DND-41 (cell line): ENCODE measurements around the gene CFAP92.

Source experiments
- ATAC-seq: fragments of 200-7000 bp; cut with Tn5 transposase; 3 replicates; pipeline ENCODE4 v1.9.1; 2021; ENCODE audit warnings: low read depth; ENCODE audit not compliant: insufficient read depth
- DNase-seq: peaks from one replicate; pipeline ENCODE4 v3.0.0-alpha.2; 2020
- H2AFZ ChIP-seq: 2 replicates; pipeline ENCODE4 v1.6.0; 2012; ENCODE audit warnings: low read depth, low read length
- H3K27ac ChIP-seq: 2 replicates; pipeline ENCODE4 v1.5.1; 2012; ENCODE audit warnings: low read length, inconsistent platforms
- H3K27me3 ChIP-seq: fragments of 200-600 bp; sonication (generic); 2 replicates; pipeline ENCODE4 v1.6.0; 2012; ENCODE audit warnings: low read length, mild to moderate bottlenecking, inconsistent platforms; ENCODE audit not compliant: insufficient read depth, poor library complexity
- H3K36me3 ChIP-seq: 2 replicates; pipeline ENCODE4 v1.5.1; 2012; ENCODE audit warnings: low read length, inconsistent platforms; ENCODE audit not compliant: insufficient read depth
- H3K4me1 ChIP-seq: 2 replicates; pipeline ENCODE4 v1.5.1; 2012; ENCODE audit warnings: mild to moderate bottlenecking, low read length; ENCODE audit not compliant: insufficient read depth
- H3K4me2 ChIP-seq: 2 replicates; pipeline ENCODE4 v1.6.0; 2012; ENCODE audit warnings: mild to moderate bottlenecking, moderate library complexity, low read length, inconsistent platforms; ENCODE audit not compliant: insufficient read depth
- H3K4me3 ChIP-seq, 2 experiments: fragments of 200-600 bp in 1 of 2; shearing (Covaris generic) in 1 of 2; 2 replicates each; pipeline ENCODE4 v1.5.1; 2012 to 2016; ENCODE audit warnings: inconsistent platforms in 2 of 2, low read length in 2 of 2, mild to moderate bottlenecking in 2 of 2, low read depth in 1 of 2, moderate library complexity in 1 of 2
- H3K79me2 ChIP-seq: 2 replicates; pipeline ENCODE4 v1.6.0; 2012; ENCODE audit warnings: low read length, inconsistent platforms; ENCODE audit not compliant: insufficient read depth
- H3K9ac ChIP-seq: 2 replicates; pipeline ENCODE4 v1.6.0; 2012; ENCODE audit warnings: low read depth, mild to moderate bottlenecking, inconsistent platforms, low read length, moderate library complexity
- H3K9me3 ChIP-seq: 2 replicates; pipeline ENCODE4 v1.5.1; 2012; ENCODE audit warnings: low read length, moderate library complexity, mild to moderate bottlenecking, inconsistent platforms; ENCODE audit not compliant: insufficient read depth, severe bottlenecking
- H4K20me1 ChIP-seq: 2 replicates; pipeline ENCODE4 v1.6.0; 2012; ENCODE audit warnings: low read length; ENCODE audit not compliant: insufficient read depth
- CTCF ChIP-seq: IDR thresholded peaks from 2 replicates; pipeline ENCODE4 v1.5.1; 2012; ENCODE audit warnings: borderline replicate concordance, low read length, moderate library complexity, mild to moderate bottlenecking; ENCODE audit not compliant: poor library complexity, severe bottlenecking; ENCODE audit errors: extremely low read depth
- EZH2 ChIP-seq: IDR thresholded peaks from 3 replicates; pipeline ENCODE4 v1.6.1; 2012; ENCODE audit warnings: borderline replicate concordance, low read depth, mild to moderate bottlenecking, moderate library complexity, low read length, inconsistent platforms; ENCODE audit not compliant: severe bottlenecking

CFAP92 gene

GRCh38 chr3:128970740-128971047, 23.2 kb downstream of the CFAP92 start:
- H3K9ac ChIP-seq = no peak overlapping the region
- no peak overlapping the region for H3K4me2 ChIP-seq
- H3K9me3 ChIP-seq = no peaks in the 10 kb centered on the region
- H3K4me3 ChIP-seq = no peak overlapping the region
- no peaks in the 10 kb centered on the region for H3K4me1 ChIP-seq
- H2AFZ ChIP-seq = no peak overlapping the region
- DNase-seq = no peak
- H3K79me2 ChIP-seq = no peaks in the 10 kb centered on the region
- TF ChIP-seq CTCF = no peak
- no peaks in the 10 kb centered on the region for H3K27me3 ChIP-seq
- no peaks in the 10 kb centered on the region for H3K36me3 ChIP-seq
- H3K27ac ChIP-seq = no peak overlapping the region
- no peak; the same call in 2 of the 3 replicates for ATAC-seq
- no peaks in the 10 kb centered on the region for H4K20me1 ChIP-seq

- ATAC-seq = peak; percentile 78
- H2AFZ ChIP-seq = no peak overlapping the region
Measured at GRCh38 chr3:128969993-128970739, 23.7 kb downstream of the CFAP92 start.

GRCh38 chr3:128967748-128968355, 26.0 kb downstream of the CFAP92 start:
- no peaks in the 10 kb centered on the region for H3K36me3 ChIP-seq
- no peak overlapping the region for H3K4me2 ChIP-seq
- H3K4me3 ChIP-seq = no peak overlapping the region
- H3K27ac ChIP-seq = no peak overlapping the region
- TF ChIP-seq CTCF = no peak
- TF ChIP-seq EZH2 = no peak
- no peak overlapping the region for H3K9ac ChIP-seq
- no peak overlapping the region for H2AFZ ChIP-seq
- H4K20me1 ChIP-seq = no peaks in the 10 kb centered on the region
- no peaks in the 10 kb centered on the region for H3K9me3 ChIP-seq
- ATAC-seq (no peak), DNase-seq (no peak)
- no peaks in the 10 kb centered on the region for H3K79me2 ChIP-seq
- H3K4me1 ChIP-seq = no peaks in the 10 kb centered on the region
- H3K27me3 ChIP-seq = no peaks in the 10 kb centered on the region

More at GRCh38 chr3:128969993-128970739, 23.7 kb downstream of the CFAP92 start:
- H3K27ac ChIP-seq = no peak overlapping the region
- no peak overlapping the region for H3K4me2 ChIP-seq
- no peaks in the 10 kb centered on the region for H3K36me3 ChIP-seq
- H3K9ac ChIP-seq = no peak overlapping the region
- no peaks in the 10 kb centered on the region for H4K20me1 ChIP-seq
- TF ChIP-seq CTCF = peak; percentile 95
- no peak for TF ChIP-seq EZH2
- no peaks in the 10 kb centered on the region for H3K27me3 ChIP-seq
- DNase-seq = peak; percentile 69
- no peaks in the 10 kb centered on the region for H3K9me3 ChIP-seq
- no peaks in the 10 kb centered on the region for H3K4me1 ChIP-seq
- H3K4me3 ChIP-seq = no peak overlapping the region
- H3K79me2 ChIP-seq = no peaks in the 10 kb centered on the region
